ENCODE results near the gene BRD3OS.

The BRD3OS gene

DNA sequence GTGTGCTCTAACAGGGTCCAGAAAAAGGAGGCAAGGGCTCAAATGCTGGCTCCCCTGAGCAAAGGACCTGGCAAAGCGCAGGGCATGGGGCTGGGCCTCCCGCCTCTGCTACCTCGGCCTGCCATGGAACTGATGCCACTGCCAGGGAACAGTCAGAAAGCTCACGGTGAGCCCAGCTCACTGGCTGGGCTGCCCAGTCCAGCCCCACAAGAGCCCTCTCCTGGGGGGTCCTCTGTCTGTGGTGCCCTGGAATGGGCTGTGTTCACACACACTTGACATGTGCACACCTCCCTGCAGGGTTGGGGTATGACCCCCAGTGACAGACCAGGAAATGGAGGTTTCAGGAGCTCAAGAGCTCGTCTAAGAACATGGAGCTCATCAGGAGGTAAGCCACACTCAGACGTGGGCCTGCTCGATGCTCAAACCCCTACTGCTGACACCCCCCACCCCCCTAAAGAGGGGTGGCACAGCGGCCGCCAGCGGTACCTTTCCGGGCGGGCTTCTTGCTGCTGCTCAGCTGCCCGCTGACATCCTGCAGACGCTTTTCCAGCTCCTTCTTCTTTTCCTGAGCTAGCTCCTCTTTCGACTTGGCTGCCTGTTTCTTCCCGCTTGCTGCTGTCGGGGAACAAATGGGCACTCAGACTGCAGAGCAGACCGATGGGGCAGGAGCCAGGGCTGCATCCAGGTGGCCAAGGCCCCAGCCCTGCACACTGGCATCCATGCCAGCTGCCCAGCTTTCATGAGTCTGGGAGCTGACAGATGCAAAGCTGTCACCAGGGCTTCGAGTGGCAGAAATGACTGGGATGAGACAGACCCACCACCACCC is 9.1 kb downstream of the BRD3OS start:
- no peak for DNase-seq (ENCODE audit: low read depth)

DNA sequence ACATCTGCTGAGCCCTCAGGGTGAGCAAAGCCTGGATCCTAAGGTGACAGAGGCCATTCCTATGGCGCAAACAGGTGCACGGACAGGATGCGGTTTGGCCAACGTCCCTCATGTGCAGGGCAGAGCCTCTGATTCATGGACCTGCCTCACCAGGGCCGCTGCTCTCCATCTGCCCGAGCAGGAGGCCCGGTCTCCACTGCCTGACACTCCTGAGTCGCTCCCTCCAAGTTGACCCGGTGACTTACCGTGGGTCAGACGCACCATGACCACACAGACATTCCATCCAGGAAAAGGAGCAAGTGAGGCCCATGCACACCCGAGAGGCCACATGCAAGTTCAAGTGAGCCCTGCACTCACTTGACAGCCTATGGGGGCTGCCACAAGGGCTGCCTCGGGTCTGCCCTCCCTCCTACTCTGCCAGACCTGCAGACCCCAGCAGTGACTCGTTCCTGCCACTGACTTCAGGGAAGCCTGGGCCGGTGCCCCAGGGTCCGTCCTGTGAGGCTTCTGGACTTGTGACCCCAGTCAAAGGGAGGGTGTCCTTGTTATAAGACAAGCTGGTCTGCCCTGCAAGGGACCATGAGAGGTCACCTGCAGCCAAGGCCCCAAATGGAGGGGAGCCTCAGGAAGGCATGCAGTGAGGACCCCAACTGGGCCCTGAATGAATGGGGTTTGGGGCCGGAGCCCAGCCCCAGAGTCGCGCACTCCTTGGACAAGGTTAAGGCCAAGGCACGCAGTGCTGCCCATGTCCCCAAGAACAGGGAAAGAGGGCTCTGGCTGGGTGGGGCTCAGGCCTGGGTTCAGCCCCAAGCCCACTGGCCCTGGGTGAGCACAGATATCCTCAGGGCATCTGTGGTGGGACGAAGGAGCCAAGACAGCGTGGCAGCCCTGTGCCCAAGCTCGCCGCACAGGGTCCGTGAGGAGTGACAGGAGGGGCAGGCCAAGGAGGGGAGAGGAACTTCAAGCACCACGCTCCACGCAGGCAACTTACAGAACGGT is 10.1 kb downstream of the BRD3OS start:
- DNase-seq (ENCODE audit: low read depth) = no peak

DNA sequence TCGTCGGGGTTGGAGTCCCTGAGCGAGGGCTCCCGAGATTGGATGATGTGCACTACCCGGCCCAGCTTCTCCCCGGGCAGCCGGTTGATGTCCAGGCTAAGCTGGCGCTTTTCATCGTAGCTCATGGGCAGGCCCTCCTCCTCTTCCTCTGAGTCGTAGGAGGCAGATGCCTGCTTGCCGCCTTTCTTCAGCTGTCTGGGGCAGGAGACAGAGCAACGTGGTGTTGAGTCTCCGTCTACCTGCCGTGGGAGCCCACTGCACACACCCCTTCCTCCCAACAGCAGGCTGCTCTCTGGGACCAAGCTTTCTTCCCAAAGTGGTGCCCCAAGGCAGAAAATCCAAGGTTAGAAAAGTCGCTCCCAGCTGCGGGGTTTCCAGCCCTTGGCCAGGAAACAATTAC is 10.8 kb downstream of the BRD3OS start:
- DNase-seq (ENCODE audit: low read depth) = no peak

DNA sequence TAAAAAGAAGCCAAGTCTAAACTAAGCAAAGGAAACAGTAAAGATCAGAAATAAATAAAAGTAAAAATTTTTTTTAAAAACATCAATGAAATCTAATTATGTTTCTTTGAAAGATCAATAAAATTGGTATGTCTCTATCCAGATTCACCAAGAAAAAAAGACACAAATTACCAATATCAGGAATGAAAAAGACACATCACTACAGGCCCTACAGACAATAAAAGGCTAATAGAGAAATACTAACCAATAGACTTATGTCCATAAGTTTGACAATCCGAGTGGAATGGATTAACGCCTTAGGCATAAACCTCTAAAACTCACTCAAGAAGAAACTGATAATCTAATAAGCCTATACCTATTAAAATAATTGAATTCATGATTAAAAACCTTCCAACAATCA is 12.4 kb downstream of the BRD3OS start:
- DNase-seq (ENCODE audit: low read depth) = no peak

DNA sequence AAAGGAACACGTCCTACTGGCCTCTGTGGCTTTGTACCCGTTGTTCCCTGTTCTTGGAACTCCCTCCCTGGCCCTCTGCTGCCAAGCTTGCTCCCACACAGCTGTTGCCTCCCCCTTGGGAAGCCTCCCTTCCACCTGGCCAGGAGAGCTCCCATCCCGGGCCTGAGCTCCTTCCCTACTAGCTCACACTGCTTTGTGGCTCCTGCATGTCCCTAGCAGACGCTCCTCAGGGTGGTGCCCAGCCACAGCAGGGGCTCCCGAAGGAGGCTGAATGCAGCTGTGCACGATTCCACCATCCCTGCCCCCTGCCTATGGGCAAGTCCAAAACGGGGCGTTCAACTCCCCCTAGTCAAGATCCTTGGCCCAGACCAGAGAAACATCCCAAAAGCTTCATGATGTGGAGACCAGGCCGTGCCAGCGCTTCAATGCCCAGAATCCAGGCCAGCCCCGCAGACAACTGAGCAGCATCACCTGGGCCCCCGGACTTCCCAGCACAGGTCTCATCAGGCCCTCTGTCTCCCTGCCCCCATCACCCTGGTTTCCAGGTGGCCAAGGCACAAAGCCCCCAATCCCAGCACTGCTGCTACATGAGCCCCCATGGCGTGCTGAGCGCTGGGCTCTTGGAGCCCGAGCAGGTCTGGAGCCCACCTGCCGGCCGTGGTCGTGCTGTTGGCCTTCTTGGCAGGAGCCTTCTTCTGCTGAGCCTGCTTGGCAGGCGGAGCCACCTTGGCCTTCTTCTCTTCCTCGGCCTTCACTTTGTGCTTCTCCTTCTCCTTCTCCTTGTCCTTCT is 14.3 kb downstream of the BRD3OS start:
- no peak for DNase-seq (ENCODE audit: low read depth)

DNA sequence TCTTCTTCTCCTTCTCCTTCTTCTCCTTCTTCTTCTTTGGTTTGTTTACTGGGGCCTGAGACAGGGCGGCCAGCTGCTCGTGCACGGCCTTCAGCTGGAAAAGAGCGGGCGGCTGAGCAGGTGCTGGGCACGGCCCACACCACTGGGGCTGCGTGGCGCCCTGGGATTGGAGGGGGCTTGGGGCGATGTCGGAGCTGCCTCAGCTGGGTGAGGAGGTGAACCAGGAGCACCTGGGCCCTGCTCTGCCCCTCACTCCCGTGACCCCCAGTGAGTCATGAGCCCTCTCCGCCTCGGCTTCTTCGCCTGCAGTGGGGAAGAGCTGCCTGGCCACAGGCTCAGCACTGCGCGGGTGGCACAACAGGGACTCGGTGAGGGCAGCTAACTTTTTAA is 14.9 kb downstream of the BRD3OS start:
- no peak for DNase-seq (ENCODE audit: low read depth)

DNA sequence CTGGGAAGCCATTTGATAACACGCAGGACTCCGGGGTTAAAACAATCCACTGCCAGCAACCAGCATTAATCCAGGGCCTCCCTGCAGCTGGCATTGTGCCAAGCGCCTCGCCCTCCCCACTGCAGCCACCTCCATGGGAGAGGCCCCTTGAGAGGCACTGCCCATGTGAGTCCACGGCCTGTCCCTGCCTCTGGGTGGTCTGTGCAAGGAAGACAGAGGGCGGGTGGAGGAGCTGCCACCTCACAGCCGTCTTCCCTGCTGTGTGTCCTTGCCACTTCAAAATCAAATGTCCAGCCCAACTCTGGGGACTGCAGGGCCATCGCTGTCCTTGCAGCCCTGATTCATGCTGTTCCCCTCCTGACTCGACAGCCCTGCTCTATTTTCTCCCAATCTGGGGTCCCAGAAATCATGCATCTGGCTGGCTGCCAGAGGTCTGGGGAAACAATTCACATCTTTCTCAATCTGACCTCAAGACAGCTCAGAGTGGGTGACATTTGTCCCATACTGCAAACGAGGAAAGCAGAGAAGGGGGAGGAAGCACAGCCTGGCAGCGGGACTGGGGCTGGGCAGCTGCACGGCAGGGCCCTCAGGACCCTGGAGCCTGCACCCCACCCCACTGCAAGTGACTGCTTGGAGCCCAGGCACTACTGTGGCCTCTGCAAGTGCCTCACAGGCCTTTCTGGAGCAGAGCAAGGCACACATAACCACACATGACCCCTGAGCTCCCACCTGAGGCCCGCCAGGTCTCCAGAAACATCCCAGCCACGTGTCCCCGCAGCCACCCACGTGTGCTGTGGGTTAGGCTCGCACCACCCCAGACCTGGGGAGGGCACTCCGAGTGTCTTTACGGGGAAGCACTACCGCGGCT is 15.7 kb downstream of the BRD3OS start:
- DNase-seq (ENCODE audit: low read depth) = no peak

DNA sequence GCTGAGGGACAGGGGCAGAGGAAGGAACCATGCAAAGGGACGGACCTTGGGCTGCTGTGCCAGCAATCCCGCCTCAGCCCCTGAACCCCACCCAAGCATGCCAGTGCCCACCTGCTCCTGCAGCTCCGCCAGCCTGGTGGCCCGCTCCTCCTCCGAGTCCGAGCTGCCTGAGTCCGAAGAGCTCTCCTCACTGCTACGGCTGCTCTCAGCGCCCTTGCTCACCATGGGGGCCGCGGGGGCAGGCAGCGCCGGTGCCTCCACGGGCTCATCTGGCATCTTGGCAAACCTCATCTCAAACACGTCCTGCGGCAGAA is 16.3 kb downstream of the BRD3OS start:
- no peak for DNase-seq (ENCODE audit: low read depth)

DNA sequence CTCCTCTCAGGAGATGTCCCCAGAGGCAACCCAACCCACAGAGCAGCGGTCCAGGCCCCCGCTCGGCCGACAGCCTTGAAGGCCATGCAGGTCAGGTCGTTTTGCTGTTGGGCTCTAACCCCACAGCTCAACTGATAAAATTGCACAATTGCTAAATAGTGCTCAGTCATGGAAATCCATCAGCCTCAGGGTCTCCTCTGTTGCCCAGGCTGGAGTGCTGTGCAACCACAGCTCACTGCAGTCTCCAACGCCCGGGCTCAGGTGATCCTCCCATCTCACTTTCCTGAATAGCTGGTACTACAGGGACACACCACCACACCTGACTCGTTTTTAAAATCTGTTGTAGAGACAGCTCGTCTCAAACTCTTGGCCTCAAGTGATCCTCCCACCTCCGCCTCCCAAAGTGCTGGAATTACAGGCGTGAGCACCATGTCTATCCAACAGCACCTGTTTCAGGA is 18.3 kb downstream of the BRD3OS start:
- DNase-seq (ENCODE audit: low read depth) = no peak

DNA sequence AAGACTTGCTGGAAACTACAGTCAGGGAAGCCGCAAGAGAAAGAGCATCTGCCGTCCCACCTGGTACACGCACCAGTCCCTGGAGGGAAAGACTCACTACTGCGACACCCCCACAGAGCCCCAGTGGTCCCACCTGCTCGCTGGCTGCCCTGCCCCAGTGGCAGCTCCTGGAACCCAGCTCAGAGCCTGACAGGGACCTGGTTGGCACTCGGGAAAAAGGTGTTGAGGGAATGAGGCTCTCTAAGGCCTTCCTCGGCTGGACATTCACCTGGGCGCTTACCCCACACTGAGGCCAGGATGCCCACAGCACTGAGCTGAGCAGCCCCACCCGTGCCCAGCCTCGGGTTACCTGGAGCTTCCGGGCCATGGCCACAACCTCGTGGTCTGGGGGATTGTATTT is 19.7 kb downstream of the BRD3OS start:
- no peak for DNase-seq (ENCODE audit: low read depth)

DNA sequence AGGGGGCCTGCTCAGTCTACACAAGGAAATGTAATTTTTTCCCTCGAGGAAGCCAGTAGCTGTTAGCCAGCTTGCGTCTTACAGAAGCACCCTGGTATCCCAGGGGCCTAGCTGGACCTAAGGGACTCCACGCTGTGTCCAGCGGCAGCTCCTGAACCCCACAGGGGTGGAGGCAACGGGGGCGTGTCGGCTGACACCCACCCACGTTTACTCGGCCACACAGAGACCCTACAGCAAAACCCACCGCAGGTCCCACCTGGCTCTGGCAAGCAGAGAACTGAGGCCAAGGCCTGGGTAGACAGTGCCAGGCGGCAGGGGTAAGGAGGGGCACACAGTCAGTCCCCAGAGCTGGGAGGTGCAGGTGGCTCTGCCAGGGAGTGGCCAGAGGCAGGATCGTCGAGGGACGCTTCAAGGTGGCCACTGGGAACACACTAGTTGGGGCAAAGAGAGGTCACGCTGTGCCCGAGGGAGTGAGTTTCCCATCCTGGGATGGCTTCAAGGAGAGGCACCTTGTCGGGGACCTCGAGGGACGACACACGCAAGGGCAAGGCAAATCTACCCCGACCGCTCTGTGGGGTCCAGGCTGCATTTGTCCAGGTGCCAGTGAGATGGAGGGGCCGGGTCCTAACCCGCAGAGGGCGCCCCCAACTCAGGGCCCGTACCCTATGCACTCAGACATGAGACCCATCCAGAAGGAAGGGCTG is 20.7 kb downstream of the BRD3OS start:
- no peak for DNase-seq (ENCODE audit: low read depth)

DNA sequence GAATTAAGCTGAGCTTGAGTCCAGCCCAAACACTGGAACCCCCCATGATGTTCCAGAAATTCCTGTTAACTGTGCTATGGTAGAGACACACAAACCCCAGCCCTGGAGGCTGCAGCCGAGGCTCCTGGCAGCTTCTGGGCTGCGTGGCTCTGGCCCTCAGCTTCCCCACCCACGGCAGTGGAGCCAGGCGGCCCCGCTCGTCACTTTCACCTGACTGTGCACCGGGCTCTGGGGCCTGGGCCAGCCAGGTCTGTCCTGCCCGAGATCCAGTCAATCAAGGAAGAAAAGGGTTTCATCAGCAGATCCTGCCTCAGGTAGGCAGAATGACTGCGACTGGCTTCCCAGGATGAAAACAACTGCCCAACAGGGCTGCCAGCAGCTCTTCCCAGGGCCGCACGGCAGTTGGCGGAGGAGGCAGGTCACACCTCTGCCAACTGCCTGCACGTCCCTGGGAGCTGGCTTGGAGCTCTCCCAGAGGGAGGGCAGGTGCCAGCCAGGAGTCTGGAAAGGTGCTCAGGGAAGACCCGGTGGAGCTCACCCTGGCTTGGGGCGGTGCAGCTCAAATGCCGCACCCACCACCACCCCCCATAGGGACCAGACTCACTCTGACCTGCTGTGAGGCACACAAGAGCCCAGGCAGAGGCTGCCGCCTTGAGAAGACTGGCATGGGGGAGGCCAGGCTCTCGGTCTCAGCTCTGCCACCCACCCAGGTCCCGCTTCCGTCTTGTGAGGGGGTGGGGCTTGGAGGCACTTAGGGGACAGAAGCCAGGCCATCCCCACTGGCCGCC is 21.8 kb downstream of the BRD3OS start:
- DNase-seq (ENCODE audit: low read depth) = no peak

DNA sequence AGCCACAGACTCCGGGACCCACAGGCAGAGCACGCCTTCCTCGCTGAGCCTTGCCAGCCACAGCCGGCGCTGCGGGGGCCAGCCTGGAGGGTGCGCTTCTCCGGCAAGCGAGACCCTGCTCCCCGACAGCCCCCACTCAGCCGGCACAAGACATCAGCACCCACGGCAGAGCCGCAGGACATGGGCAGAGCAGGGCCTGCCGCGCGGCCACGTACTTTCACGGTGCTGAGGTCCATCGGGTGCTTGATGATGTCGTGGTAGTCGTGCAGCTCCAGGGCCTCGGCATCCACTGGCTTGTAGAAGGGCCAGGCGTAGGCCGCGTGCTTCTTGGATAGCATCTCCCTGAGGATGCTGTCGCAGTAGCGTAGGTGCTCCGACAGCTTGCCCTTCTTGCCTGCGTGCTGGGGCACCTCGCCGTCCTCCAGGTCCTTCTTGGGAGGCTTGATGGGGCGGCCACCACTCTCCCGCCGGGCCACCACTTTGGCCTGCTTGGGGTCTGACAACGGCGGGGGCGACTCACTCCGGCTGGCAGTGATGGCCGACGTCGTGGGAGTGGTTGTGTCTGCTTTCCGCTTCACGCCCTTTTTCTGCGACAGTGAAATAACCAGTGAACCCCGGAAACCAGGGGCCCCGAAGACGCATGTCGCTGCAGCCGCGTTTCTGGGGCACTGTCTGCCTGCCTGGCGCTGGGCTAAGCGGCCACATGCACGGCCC is 22.7 kb downstream of the BRD3OS start:
- no peak for DNase-seq (ENCODE audit: low read depth)

DNA sequence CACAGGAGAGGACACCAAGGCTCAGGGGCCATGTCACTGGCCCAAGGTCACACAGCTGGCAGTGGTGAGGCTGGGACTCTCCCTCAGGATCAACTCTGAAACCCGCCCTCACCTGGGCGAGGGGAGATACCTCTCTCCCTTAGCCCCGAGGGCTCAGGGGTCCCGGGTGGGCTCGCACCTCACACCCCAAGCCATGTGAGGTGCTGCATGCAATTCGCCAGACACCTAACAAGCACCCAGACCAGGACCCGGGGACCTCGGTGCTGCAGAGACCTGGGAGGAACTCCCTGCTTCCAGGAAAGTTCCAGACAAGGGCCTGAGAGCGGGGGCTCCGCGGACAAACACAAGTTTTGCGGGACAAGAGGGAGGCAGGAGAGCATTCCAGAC is 23.3 kb downstream of the BRD3OS start:
- DNase-seq (ENCODE audit: low read depth) = no peak

DNA sequence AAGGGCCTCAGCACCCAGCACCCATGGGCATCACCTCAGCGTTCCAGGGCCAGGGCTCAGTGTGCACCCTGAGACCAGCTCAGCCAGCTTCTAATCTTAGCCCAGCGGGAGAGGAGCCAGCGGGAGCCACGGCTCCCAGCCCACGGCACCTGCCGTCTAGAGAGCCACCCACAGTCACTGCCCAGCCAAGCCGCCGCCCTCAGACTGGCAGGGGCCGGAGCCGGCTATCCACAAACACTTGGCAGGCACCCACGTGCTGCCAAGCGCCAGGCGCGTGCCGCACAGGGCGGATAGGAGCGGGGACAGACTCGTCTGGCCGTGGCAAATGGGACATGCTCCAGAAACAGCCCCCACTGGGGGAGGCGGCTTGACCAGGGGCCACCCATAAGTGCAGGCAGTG is 24.0 kb downstream of the BRD3OS start:
- DNase-seq (ENCODE audit: low read depth) = no peak

DNA sequence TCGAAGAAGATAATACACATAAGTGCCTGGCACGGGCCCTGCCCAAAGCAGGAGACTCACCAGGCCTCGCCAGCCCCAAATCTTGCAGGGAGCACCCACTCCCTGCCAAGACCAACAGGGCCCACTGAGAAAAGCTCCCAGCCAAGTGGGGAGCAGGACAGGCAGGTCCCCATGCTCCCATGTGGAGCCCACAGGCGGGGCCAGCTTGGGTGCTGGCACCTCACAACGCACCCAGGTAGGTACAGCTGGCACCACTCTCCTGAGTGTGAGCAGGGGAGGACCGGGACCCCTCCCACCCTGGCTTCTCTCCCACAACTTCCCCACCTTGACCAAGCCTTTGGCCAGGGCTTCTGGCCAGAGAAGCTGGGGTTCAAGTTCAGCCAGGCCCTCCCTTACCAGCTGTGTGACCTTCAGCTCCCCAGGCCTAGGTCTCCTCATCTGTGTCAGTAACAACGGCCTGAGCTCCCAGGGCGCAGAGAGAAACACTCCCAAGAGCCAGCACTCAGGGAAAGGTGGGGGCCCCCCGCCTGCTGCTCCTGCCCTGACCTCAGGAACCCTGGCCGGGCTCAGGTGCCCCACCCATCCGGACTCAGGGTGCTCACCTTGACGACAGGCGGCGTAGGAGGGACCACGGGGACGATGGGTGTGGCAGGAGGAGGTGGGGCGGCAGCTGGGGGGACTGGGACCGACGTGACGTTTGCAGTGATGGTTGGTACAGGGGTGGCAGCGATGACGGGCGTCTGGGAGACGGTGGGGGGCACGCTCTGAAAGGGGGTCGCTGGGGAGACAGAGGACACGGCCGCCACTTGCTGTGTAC is 24.7 kb downstream of the BRD3OS start:
- DNase-seq (ENCODE audit: low read depth) = no peak

DNA sequence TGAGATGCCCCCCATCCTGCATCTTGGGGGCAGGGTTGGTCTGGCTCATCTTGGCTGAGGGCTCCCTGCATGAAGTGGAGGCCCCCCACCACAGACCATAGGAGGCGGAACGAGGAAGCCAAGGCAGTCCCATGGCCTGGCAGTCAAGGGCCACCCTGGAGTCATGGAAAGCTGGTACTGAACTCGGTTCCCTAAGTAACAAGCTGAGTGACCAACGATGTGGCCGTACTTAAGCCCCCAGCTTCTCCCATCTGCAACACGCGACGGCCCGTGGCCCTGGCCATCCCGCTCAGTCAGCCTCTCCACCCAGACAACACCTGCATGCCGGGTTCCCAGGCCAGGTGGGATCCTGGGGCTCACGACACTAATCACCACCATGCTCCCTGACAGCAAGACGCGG is 25.4 kb downstream of the BRD3OS start:
- DNase-seq (ENCODE audit: low read depth) = no peak

DNA sequence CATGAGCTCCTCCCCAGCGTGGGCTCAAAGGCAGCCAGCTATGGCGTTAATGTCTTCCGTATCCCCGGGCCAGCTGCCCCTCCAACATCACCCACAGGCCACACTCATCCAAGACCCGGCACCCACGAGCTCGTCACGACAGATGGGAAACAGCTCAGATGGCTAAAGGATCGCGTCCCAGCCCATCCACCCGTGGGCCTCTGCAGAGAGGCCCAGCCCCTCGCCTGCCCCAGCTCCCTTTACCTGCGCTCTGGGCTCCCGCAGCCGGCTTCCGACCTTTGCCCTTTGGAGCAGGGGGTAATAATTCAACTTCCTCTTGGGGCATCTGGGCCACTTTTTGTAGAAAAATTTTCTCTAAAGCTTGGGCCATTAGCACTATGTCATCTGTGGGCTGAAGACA is 26.0 kb downstream of the BRD3OS start:
- DNase-seq (ENCODE audit: low read depth) = no peak
